AG09309 (cell line): Measurements from ENCODE around the gene SLITRK5.

ENCODE experiments used
- DNase-seq: peaks from one replicate; pipeline ENCODE4 v3.0.0-alpha.2; 2010; ENCODE audit warnings: low read depth
- H3K4me3 ChIP-seq: 2 replicates; pipeline ENCODE4 v1.5.1; 2011; ENCODE audit warnings: mild to moderate bottlenecking, low read depth, low read length, moderate library complexity; ENCODE audit not compliant: control insufficient read depth
- CTCF ChIP-seq: IDR thresholded peaks from 2 replicates; pipeline ENCODE4 v1.5.1; 2011; ENCODE audit warnings: mild to moderate bottlenecking, low read depth, low read length, inconsistent platforms; ENCODE audit not compliant: insufficient read depth, control insufficient read depth; ENCODE audit errors: missing control alignments

The SLITRK5 gene

GRCh38 chr13:87671031-87671752, at the start of gene SLITRK5:
Gene SLITRK5 (plus strand): TSS chr13:87671371. CDS start chr13:87675389, 4,018 bp downstream.
- DNase-seq, result no peak
- peak; percentile 84 for TF ChIP-seq CTCF
- peak within 1 kb of the TSS; percentile 35 for H3K4me3 ChIP-seq

GRCh38 chr13:87622971-87623370, 48.2 kb upstream of the SLITRK5 start:
- H3K4me3 ChIP-seq, result no peak overlapping the region
- TF ChIP-seq CTCF, result no peak
- DNase-seq, result no peak

GRCh38 chr13:87656306-87656705, 14.9 kb upstream of the SLITRK5 start:
- no peak for TF ChIP-seq CTCF
- DNase-seq, result no peak
- H3K4me3 ChIP-seq, result no peak overlapping the region

GRCh38 chr13:87661471-87661870, 9.7 kb upstream of the SLITRK5 start:
- DNase-seq, result no peak
- no peak for TF ChIP-seq CTCF
- no peak overlapping the region for H3K4me3 ChIP-seq

GRCh38 chr13:87666831-87667230, 4.3 kb upstream of the SLITRK5 start:
- no peak overlapping the region for H3K4me3 ChIP-seq
- TF ChIP-seq CTCF, result no peak
- no peak for DNase-seq

GRCh38 chr13:87667686-87668085, 3.5 kb upstream of the SLITRK5 start:
- H3K4me3 ChIP-seq, result no peak overlapping the region
- TF ChIP-seq CTCF, result no peak
- no peak for DNase-seq
